T-helper 22 cell (primary cell): ENCODE data around the gene TRAK1.

Experiments used
- DNase-seq: peaks from one replicate; pipeline ENCODE4 v3.0.0-alpha.2; 2020; ENCODE audit warnings: low read depth

TRAK1 gene

DNA sequence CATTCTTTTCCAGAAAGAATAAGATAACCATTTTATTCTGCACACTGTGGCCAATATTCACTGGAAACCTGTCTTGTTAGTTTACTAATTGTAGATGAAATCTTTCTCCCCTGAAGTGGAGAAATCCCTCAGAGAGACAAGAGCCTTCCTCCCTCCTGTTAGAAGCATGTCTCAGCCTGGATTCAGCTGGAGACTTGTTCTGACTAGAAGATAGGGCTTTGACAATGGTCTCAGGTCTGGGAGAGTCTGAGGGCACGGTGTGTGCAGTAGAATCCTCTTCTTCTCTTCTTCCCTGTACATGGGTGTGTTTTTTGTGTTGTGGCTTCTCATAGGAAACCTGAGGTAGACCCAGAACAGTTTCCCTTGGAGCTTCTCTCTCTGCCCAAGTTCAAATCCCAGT is 154.9 kb downstream of the TRAK1 start:
- no peak for DNase-seq

DNA sequence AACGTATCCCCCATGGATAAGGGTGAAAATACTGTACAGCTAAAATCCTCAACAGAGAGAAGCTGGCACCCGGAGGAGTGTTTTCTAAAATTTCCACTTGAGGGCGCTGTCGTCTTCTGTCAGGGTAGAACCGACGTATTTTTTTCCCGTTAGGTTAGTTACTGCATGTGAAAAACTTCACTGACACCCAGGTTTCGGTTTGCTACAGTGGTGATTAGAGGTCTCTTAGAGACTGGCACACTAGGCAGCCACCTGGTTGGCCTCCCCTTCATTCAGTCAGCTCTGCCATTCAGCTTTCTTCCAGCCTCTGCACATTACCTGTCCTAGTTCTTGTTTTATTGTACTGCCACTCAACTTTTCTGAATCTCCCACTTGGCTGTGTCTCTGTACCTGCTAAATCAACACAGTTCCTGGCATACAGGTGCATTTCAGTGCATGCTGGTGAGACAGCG is 156.4 kb downstream of the TRAK1 start:
- DNase-seq: no peak

DNA sequence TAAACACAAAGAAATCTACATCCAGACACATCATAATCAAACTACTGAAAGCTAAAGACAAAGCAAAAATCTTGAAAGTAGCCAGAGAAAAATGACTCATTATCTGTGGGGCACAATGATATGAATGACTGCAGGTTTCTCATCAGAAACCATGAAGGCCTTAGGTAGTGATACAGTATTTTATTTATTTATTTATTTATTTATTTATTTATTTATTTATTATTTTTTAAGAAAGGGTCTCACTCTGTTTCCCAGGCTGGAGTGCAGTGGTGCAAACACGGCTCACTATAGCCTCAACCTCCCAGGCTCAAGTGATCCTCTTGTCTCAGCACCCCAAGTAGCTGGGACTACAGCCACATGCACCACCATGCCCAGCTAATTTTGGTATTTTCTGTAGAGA is 159.6 kb downstream of the TRAK1 start:
- no peak for DNase-seq

DNA sequence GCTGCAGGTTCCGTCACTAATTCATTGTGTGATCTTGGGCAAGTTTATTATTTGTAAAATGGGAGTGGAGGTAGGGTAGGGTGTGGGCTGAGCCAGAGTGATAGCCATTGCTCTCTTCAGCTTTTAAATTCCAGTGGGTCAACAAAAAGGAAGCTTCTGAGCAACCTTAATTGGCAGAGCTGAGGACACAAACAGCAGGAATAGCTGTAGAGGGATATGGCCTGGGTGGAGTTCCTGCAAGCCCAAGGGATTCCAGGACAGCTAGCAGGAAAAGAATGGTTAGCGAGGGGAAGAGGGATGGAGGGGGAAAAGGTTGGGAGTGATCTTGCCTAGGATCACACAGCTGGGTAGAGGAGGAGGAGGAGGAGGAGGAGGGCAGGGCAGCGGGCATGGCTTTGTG is 163.4 kb downstream of the TRAK1 start:
- DNase-seq: no peak

DNA sequence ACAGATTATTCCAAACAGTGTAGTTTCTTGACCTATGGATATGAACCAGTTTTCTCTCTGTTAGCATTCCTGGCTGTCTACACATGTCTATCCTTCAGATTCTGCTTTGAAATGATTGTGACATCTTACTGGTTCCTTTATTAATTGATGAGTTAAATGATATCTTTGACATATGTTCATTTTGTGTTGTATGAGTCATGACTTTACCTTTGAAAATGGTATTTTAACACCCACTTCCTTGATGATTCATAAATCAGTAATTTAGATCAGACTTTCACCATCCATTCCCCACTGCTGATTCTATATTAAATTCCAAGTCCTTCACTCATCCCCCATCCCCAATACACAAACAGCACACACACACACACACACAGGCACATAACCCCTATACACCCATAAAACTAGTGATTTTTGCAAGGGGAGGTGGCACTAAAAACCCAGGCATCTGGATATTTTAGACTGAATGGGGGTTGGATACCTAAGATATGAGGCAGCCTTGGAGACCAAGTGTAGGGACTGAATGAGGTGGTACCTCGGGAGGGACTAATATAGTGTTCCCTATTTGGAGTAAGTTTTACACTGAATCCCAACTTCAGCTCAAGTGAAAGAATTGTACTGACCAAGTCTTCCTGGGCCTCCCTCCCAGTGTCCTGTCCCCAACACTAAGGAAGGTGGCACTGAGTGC is 165.1 kb downstream of the TRAK1 start:
- no peak for DNase-seq

DNA sequence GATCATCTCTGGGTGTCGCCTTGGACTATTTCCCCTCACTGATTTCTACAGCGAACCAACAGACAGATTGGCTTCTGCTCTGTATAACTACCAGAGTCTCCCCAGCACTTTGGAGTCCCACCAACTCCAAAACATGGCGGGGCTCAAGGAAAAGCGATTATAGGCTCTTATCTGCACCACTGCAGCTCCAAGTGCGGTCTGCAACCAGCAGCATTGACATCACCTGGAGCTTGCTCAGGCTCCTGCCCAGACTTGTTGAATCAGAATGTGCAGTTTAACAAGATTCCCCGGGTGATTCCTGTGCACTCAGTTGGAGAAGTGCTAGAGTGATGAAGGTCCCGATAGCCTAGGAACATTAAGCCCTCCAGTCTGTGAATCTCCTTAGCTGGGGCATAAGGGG is 165.8 kb downstream of the TRAK1 start:
- no peak for DNase-seq

DNA sequence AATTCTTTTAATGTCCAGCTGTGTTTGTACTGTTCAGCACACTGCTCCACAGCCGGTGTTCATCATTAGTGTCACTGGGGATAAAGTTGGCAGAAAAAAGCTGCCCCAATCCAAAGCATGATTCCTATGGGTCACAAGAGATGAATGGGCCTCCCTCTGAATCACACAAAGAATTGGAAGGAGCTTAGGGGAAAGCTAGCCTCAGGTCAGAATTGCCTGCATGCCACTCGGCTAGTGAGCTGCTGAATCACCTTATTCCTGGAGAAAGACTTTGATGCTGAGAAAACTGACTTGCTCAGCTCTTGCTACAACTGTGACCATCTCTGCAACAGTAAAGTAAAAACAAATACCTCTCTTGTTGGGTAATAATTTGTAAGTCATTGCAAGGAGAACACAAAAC is 171.4 kb downstream of the TRAK1 start:
- DNase-seq: no peak

DNA sequence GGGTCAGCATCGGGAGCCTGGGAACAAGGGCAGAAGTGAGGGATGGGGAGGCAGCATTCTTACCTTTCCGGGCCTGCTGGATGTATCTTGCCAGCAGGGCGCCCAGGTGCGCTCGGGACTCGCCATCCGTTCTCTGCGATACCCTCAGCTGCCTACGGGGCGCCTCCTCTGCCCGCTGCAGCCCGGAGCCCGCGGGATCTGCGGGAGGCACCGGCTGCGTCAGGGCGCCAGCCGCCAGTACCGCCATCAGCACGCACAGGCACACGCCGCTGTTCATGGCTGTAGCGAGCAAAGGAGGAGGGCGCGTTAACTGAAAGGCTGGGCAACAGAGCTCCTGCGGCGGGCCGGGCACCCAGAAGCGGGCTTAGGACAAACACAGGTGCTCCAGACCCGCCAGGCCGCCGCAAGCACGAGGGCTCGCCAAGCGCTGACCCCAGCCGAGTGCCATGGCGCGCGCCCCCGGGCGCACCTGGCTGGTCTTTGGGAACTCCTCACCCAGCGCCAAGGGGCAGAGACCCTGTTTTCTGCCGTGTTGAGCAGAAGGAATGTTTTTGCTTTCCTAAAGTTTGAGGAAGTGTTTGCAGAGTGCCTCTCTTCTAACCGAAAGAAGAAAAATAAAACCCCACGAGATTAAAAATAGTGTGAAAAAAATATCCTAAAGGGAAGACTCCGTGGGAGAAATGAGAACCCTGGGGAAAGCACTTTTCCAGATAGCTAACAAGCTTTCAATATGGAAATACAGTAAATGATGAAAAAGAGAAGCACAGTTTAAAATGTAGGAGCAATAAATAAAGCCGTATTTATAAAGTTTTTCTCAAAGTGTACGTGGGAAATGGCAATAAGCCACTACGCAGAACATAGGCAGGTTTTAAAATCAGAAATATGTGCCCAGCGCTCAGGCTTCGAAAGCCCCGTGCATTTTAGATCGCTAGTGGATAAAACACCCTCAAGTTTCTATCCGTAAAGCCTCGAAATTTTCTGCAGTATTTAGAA is 172.5 kb downstream of the TRAK1 start:
- no peak for DNase-seq

DNA sequence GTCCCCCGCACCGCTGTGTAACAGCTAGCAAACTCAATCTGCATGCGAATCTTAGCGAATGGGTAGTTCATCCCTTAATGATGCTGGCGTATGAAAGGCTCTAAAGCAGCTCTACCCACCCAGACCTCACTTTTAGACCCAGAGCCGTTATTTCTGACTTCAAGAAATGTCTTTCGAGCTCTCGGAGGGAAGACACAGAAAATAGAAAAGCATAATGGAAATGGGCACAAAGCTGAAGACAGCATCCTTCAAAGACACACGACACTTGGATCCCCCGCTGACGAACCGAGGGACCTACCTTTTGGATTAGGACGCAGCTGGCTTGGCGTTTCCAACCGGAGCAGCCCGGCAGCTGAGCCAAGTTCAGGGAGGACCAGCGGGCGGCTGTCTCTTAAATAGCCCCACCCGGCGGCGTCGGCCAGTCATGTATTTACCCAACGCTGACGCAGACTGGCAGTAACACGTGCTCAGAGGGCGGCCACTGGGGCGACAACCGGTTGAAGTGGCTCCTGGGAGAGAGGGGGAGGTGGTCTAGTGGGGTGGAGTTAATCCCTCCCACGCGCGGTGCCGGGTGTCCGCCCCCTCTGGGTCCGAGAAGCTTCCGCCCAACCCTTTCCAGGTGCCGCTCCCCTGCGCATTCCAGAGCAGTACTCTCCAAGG is 173.4 kb downstream of the TRAK1 start:
- no peak for DNase-seq

DNA sequence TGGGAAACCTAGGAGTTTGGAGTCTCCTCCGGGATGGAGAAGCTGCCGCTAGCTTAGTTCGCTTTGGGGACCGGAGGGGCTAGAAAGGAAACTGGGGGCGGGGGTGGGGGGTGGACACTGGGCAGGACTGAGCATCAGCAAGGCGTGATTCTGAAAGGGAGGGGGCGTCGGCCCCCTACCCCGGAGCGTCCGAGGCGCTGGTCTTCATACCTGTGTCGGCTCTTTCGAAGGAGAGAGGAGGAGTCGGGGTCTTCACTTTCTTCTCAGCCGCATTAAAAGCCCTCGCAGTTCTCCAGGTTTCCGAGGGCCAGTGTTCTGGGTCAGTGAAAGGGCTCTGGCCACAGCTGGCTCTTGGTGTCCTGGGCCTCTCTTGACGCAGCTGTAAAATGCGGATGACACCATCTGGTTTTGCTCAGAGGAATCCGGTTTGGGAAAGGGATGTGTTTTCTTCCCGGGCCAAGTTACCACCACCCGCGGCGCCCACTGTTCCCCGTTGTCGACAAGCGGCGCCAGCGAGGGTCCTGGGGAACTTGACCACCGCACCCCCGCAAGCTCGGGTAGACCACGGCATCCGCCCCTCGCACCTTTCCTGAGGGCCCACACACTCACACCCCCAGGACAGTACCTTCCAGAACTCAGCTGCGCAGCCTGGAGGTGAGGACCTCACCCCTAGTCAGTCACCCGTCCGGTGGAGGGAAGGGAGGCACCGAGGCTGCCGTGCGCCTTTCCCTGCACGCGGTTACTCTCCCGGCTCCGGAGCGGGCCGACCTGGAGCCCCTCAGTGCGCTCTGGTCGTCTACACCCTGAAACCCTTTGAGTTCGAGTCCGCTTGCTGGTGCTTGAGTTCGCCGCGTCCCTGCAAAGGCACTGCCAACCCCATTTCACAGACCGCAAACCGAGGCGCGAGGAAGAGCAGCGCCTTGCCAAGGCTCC is 174.2 kb downstream of the TRAK1 start:
- DNase-seq: no peak

DNA sequence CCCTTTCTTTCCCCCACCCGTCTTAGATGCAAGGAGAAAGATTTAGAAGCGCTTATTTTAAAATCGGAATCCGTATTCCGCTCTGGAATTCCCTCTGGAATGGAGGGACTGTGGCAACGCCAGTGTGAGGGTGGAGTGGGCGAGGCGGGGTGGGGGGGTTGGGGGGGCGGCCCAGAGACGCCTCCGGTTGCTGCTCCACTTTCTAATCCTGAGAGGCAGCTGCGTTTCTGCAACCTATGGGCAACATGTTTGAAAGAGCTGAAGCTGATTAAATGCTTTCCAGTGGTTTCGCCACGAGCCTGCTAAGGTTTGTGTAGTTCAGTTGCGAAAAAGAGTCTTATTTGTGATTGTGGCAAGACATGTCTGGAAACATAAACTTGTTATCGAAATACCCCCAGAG is 174.9 kb downstream of the TRAK1 start, which contains the start of gene CCK:
TSS of gene CCK (minus strand) at position 101 of the 400 bp plus-strand sequence. CDS start 2,555 bp downstream, outside the sequence.
- no peak for DNase-seq

DNA sequence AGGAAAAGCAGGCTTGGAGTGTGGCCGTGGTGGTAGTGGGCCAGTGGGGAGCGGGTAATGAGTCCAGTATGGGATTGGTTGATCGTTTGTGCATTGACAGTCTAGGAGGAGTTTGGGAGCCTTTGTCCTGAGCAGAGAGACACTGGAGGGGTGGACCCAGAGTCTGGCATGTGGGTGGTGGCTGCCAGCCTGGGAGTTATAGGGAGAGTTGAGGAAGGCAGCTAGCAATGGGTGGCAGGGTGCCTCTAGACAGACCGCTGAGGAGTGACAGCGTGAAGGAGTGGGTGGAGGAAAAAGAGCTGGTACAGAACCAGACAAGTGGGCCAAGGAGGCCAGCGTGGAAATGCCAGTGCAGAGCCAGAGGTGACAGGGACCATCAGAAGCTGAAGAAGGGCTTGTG is 176.7 kb downstream of the TRAK1 start:
- DNase-seq: no peak

DNA sequence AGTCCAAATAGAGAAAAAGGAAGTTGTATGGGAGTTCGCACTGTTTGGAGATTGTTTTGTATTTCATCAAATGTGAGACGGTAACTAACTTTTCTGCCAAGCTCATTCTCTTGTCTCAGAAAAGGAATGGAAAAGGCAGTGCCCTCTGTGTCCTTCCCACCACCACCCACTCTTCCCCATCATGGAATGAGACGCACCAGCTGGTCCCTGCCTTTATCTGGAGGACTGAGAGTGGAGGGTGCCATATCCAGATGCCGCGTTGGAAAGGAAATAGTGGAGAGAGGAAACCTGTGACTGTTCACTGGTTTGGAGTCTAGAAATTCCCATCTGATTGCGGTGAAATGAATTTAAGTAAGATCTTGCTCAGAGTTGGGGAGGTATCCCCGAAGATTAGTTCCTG is 178.5 kb downstream of the TRAK1 start:
- no peak for DNase-seq

DNA sequence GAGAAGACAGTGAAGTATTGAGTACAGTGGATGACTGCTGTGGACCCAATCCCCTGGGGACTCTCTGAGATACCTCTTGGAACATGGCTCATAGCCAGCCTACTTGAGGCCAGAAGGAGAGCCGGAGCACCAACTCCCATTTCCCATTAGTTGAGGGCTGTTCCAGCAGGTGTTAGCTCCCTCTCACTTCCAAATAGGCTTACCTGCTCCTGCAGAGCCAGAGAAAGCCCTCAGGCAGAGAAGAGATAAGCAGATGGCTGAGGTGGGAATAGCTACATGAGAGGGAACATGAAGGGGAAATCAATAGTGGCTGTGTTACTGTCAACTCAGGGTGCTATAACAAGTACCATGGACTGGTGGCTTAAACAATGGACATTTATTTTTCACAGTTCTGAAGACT is 179.4 kb downstream of the TRAK1 start:
- no peak for DNase-seq

DNA sequence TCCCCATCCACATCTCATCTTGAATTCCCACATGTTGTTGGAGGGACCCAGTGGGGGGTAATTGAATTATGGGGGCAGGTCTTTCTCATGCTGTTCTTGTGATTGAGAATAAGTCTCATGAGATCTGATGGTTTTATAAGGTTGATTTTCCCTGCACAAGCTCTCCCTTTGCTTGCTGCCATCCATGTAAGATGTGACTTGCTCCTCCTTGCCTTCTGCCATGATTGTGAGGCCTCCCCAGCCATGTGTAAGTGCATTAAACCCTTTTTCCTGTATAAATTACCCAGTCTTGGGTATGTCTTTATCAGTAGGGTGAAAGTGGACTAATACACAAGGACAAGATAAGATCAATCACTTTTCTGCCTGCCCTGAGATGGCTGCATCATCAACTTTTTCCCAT is 180.6 kb downstream of the TRAK1 start:
- no peak for DNase-seq

DNA sequence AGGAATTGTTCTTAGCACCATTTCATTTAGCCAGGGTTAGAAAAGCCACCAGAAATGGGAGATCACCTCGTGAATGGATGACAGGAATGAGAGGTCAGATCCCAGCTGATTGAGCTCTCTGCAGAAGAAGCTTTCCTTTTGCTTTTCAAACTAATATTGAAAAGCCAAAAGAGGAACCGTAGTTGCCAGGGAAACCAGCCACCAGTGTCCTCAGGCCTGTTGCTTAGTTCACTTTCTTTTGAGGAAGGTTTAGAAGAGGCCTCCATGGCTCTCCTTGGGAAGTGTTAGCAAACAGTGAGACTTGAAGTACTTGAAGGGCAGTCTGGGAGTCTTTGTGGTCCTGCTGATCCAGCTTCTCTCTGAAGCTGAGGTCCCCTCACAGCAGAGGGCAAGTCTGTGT is 182.2 kb downstream of the TRAK1 start:
- no peak for DNase-seq

DNA sequence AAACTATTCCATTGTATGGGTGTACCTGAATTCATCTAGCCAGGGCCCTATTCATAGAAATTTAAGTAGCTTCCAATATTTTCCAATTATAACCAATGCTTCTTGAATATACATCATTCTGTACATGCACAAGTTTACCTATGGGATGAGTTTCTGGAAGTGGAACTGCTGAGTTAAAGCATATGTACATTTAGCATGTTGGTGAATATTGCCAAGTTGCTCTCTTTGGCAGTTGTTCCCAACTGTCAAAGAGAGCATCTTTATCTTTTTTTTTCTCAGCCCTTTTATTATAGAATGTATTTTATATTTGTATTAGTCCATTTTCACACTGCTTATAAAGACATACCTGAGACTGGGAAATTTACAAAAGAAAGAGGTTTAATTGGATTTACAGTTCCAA is 183.1 kb downstream of the TRAK1 start:
- no peak for DNase-seq

DNA sequence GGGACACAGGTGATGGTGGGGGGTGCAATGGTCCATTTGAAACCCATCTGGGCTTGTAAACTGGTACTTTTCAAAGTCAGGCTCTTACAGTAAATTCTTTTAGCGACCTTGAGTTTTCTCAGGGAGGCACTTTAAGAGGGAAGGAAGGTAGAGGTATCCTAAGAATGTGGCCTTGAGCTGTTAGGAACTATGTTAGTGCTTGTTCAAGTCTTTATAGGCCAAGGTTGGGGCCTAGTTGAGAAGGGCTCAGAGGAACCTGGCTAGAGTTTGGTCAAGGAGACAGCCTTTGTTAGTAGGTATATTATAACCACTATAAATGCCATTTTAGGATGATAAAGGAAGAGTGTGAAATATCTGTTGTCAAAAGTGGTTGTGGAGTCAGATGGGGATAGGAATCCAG is 184.1 kb downstream of the TRAK1 start:
- no peak for DNase-seq
